B cell (primary cell): Measurements from ENCODE around the gene SEMA6C. TPM values are rescaled to one million over a fixed set of nuclear protein-coding genes. Genes with fewer than 3 reads are reported as not detected.

Experiments
- ATAC-seq: fragments of 200-7000 bp; cut with Tn5 transposase; one replicate; pipeline ENCODE4 v1.10.0; 2021; ENCODE audit warnings: low read depth, mild to moderate bottlenecking, moderate number of reproducible peaks, moderate library complexity
- CTCF ChIA-PET: fragments of 350-600 bp; sonication (Branson Sonifier 250); formaldehyde crosslinking; loops from one replicate; lab custom pipeline; 2021; ENCODE audit warnings: antibody characterized with exemption, inconsistent platforms; lab: Charles Lee
- POLR2A ChIA-PET: fragments of 350-600 bp; sonication (Branson Sonifier 250); formaldehyde crosslinking; loops from one replicate; lab custom pipeline; 2021; ENCODE audit warnings: antibody characterized with exemption; lab: Charles Lee
- DNase-seq: peaks from one replicate; pipeline ENCODE4 v3.0.0; 2013
- H2AFZ ChIP-seq: 2 replicates; pipeline ENCODE4 v1.6.1; 2012; ENCODE audit warnings: mild to moderate bottlenecking, low read depth, low read length; ENCODE audit not compliant: insufficient read depth, poor library complexity, severe bottlenecking
- H3K27ac ChIP-seq, 2 donors: 1 replicate in 1 of 2; 2 replicates in 1 of 2; pipeline ENCODE4 v1.5.1; 2012 to 2013; ENCODE audit warnings: low read length in 2 of 2, mild to moderate bottlenecking in 2 of 2, moderate library complexity in 1 of 2
- H3K27me3 ChIP-seq, 4 experiments: fragments of 200-600 bp in 1 of 4; sonication (generic) in 1 of 4; replicated peaks in 1 of 4; 1 replicate in 2 of 4; 2 replicates in 2 of 4; pipeline versions ENCODE4 v1.6.1 to v1.7.0; 2013 to 2016; ENCODE audit warnings: low read length in 3 of 4, mild to moderate bottlenecking in 2 of 4, mixed read lengths in 1 of 4, moderate library complexity in 1 of 4; ENCODE audit not compliant: insufficient read depth in 4 of 4, control insufficient read depth in 3 of 4; ENCODE audit errors: control extremely low read depth in 1 of 4
- H3K36me3 ChIP-seq, 2 experiments: replicated peaks in 1 of 2; 1 replicate in 1 of 2; 2 replicates in 1 of 2; pipeline versions ENCODE4 v1.6.1 to v1.7.1; 2013; ENCODE audit warnings: low read length in 1 of 2; ENCODE audit not compliant: insufficient read depth in 2 of 2, control insufficient read depth in 1 of 2; ENCODE audit errors: control extremely low read depth in 1 of 2, extremely low read depth in 1 of 2
- H3K4me1 ChIP-seq, 2 donors: fragments of 200-600 bp in 1 of 2; sonication (generic) in 1 of 2; 1 replicate in 1 of 2; 2 replicates in 1 of 2; pipeline versions ENCODE4 v1.5.1 to v1.6.1; 2013 to 2017; ENCODE audit warnings: low read length in 2 of 2; ENCODE audit not compliant: control insufficient read depth in 2 of 2, insufficient read depth in 2 of 2
- H3K4me2 ChIP-seq: replicated peaks from 2 replicates; pipeline ENCODE3; 2012; ENCODE audit warnings: mild to moderate bottlenecking, low read depth, low read length; ENCODE audit not compliant: poor library complexity, severe bottlenecking
- H3K4me3 ChIP-seq, 5 experiments: fragments of 200-600 bp in 1 of 5; sonication (generic) in 1 of 5; 1 replicate in 3 of 5; 2 replicates in 2 of 5; pipeline versions ENCODE4 v1.5.1 to v1.7.0; 2011 to 2016; ENCODE audit warnings: low read length in 4 of 5, mild to moderate bottlenecking in 4 of 5, low read depth in 2 of 5, control low read depth in 1 of 5, moderate library complexity in 1 of 5; ENCODE audit not compliant: insufficient read depth in 1 of 5; ENCODE audit errors: control extremely low read depth in 1 of 5, extremely low read depth in 1 of 5
- H3K79me2 ChIP-seq: fragments of 200-600 bp; sonication (generic); one replicate; pipeline ENCODE4 v1.6.0; 2016; ENCODE audit warnings: low read length; ENCODE audit not compliant: control insufficient read depth, insufficient read depth
- H3K9ac ChIP-seq: fragments of 200-600 bp; sonication (generic); 2 replicates; pipeline ENCODE4 v1.6.1; 2017; ENCODE audit warnings: mild to moderate bottlenecking, low read length, moderate library complexity
- H3K9me3 ChIP-seq, 3 donors: one replicate each; pipeline versions ENCODE4 v1.6.1 to v1.7.1; 2013; ENCODE audit warnings: low read length in 2 of 3; ENCODE audit not compliant: control insufficient read depth in 2 of 3, insufficient read depth in 1 of 3; ENCODE audit errors: control extremely low read depth in 1 of 3
- H4K20me1 ChIP-seq: 2 replicates; pipeline ENCODE4 v1.6.0; 2012; ENCODE audit warnings: mild to moderate bottlenecking, low read length; ENCODE audit not compliant: insufficient read depth, control insufficient read depth, poor library complexity, severe bottlenecking
- H3K27ac Mint-ChIP-seq: one replicate; pipeline ENCODE4 v1.8.0; 2021; ENCODE audit warnings: mixed read lengths
- H3K27me3 Mint-ChIP-seq: one replicate; pipeline ENCODE4 v1.8.0; 2021; ENCODE audit warnings: mixed read lengths
- H3K4me1 Mint-ChIP-seq: one replicate; pipeline ENCODE4 v1.8.0; 2021; ENCODE audit warnings: mixed read lengths
- H3K4me3 Mint-ChIP-seq: one replicate; pipeline ENCODE4 v1.8.0; 2021; ENCODE audit warnings: mixed read lengths
- H3K9me3 Mint-ChIP-seq: one replicate; pipeline ENCODE4 v1.8.0; 2022; ENCODE audit warnings: mixed read lengths; ENCODE audit not compliant: insufficient read depth
- EZH2 ChIP-seq: IDR thresholded peaks from 2 replicates; pipeline ENCODE4 v1.6.1; 2012; ENCODE audit warnings: borderline replicate concordance, low read depth, mild to moderate bottlenecking, moderate library complexity, low read length; ENCODE audit not compliant: insufficient read depth, poor library complexity, severe bottlenecking
- whole genome bisulfite sequencing: methylation state at CpG from one replicate; pipeline ENCODE4 v1.1.5; 2013; ENCODE audit warnings: missing lambda C conversion rate; ENCODE audit not compliant: insufficient coverage; 5-methylcytosine and 5-hydroxymethylcytosine counted together
- intact Hi-C: fragments of 100-400 bp; cut with micrococcal nuclease; formaldehyde crosslinking; loops from one replicate; pipeline ENCODE4 v1.10.0; 2022
- polyA plus RNA-seq: library from polyadenylated mRNA; depleted of rRNA; stranded (reverse); fragments of >200 nt; gene quantifications from 2 replicates; pipeline ENCODE4 v1.2.3, GENCODE V29; 2012
- total RNA-seq, 2 donors: library from RNA; stranded (reverse); fragments of 120-200 nt in 1 of 2; gene quantifications; 1 replicate in 1 of 2; 2 replicates in 1 of 2; pipeline versions ENCODE4 v1.2.3 to v1.2.4, GENCODE V29; 2013 to 2022
- TF ChIP-seq, protein P1 (sequence below): fragments of 200-600 bp; IDR thresholded peaks from one replicate; pipeline ENCODE4 v1.8.0; 2022; ENCODE audit warnings: antibody characterized with exemption, mild to moderate bottlenecking

Gene SEMA6C
- total and polyA plus RNA-seq, 2 donors (not counting 1 experiment from before 2014, with no cell fraction given), result 0.86 to 1.3 TPM

DNA sequence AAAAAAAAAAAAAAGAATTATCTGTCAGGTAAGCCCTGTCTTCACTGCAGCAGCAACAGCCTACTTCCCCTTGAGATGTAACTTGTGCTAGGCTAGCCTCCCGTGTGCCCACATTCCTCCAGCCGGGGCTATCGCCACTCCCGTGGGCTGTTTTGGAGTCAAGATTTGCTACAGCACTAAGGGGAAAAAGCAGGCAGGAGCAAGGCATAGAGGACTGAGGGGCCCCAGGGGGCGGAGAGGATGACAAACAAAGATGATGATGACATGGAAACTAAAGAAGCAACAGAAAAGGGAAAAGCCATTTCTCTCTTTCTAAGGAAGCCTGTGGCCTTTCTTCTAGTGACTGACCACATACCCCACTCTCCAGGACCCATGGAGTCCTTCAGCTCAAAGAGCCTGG, 11.9 kb upstream of the SEMA6C start:
- ChIA-PET POLR2A (interaction anchor here (0.6 kb wide), 1 partner anchor 33 kb away, joined by 4 read pairs; no protein-coding TSS in a partner anchor), CTCF (interaction anchor here (0.7 to 9.6 kb wide), 8 partner anchors 9 to 286 kb away, joined by 3 to 227 read pairs (median 10); partner anchors contain the start of genes GABPB2 and TMOD4)
- Histone ChIP-seq H3K4me2 (peak overlapping the region; percentile 86), H3K79me2 (peaks cover 42% of the 10 kb centered on the region), H3K9me3 (no peaks in the 10 kb centered on the region), H4K20me1 (peaks cover 10% of the 10 kb centered on the region), H3K36me3 (peaks cover 1 to 26% of the 10 kb centered on the region in 2 experiments), H3K4me3 (peak overlapping the region in 4 of 5 experiments; percentile 8 to 98 (median 22)), H3K27me3 (no peaks in the 10 kb centered on the region), H2AFZ (no peak overlapping the region), H3K27ac (peak overlapping the region; percentile 7 to 79), H3K9ac (peak overlapping the region; percentile 11), H3K4me1 (peaks cover 30 to 38% of the 10 kb centered on the region in 2 donors)
- peak overlapping the region; percentile 97 for H3K27ac Mint-ChIP-seq
- DNase-seq (no peak), ATAC-seq (no peak)
- 38% methylated on average over 4 of the region's 5 CpGs for WGBS
- H3K27me3 Mint-ChIP-seq, result no peaks in the 10 kb centered on the region
- H3K4me3 Mint-ChIP-seq, result peak overlapping the region; percentile 99
- TF ChIP-seq EZH2, result no peak
- TF ChIP-seq, protein P1, sequence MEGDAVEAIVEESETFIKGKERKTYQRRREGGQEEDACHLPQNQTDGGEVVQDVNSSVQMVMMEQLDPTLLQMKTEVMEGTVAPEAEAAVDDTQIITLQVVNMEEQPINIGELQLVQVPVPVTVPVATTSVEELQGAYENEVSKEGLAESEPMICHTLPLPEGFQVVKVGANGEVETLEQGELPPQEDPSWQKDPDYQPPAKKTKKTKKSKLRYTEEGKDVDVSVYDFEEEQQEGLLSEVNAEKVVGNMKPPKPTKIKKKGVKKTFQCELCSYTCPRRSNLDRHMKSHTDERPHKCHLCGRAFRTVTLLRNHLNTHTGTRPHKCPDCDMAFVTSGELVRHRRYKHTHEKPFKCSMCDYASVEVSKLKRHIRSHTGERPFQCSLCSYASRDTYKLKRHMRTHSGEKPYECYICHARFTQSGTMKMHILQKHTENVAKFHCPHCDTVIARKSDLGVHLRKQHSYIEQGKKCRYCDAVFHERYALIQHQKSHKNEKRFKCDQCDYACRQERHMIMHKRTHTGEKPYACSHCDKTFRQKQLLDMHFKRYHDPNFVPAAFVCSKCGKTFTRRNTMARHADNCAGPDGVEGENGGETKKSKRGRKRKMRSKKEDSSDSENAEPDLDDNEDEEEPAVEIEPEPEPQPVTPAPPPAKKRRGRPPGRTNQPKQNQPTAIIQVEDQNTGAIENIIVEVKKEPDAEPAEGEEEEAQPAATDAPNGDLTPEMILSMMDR, result no peak
- H3K4me1 Mint-ChIP-seq, result peaks cover 47% of the 10 kb centered on the region
- no peaks in the 10 kb centered on the region for H3K9me3 Mint-ChIP-seq
- intact Hi-C loops, result no loop called here

DNA sequence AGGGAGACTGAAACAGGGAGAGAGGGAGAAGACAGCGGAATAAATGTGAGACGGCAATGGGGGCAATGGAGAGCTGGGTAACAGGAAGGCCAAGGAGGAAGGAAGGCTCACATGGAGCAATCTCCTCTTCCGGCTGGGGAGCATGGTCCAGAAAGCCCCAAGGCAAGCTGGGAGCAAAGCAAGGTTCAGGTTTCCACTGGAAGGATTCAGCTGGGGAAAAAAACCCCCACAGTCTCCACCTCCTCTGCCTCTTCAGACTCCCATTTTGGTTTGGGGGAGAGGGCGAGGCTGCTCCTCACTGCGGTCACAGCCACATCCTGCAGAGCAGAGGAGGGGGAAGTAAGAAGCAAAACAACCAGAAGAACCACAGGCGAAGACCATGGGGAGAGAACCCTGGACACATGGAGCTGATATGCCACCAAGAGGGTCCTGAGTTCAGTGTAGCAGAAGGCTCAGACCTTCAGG, 10.7 kb upstream of the SEMA6C start:
- ATAC-seq, result peak; percentile 13
- Histone ChIP-seq H3K27ac (peak overlapping the region; percentile 29 to 79), H2AFZ (peak overlapping the region; percentile 66), H3K4me2 (peak overlapping the region; percentile 86), H3K9me3 (no peaks in the 10 kb centered on the region), H3K4me3 (peak overlapping the region; percentile 72 to 98 (median 72)), H4K20me1 (peaks cover 10% of the 10 kb centered on the region), H3K9ac (peak overlapping the region; percentile 78), H3K36me3 (peaks cover 1 to 26% of the 10 kb centered on the region in 2 experiments), H3K27me3 (no peaks in the 10 kb centered on the region), H3K4me1 (peaks cover 30 to 38% of the 10 kb centered on the region in 2 donors), H3K79me2 (peaks cover 42% of the 10 kb centered on the region)
- Mint-ChIP-seq H3K27ac (peak overlapping the region; percentile 97), H3K9me3 (no peaks in the 10 kb centered on the region), H3K27me3 (no peaks in the 10 kb centered on the region), H3K4me3 (peak overlapping the region; percentile 99), H3K4me1 (peaks cover 44% of the 10 kb centered on the region)
- intact Hi-C loops, result loop anchor here (2.0 kb wide), 3 partner anchors 26 to 126 kb away; partner anchors contain the start of genes C1orf56 and ZNF687
- ChIA-PET POLR2A (interaction anchor here (0.5 to 1.6 kb wide), 6 partner anchors 9 to 329 kb away, joined by 3 to 7 read pairs (median 4); partner anchors contain the start of genes LYSMD1 and SCNM1), CTCF (interaction anchor here (0.6 to 9.6 kb wide), 26 partner anchors 8 to 247 kb away, joined by 3 to 227 read pairs (median 4); partner anchors contain the start of genes GABPB2, MLLT11, PSMD4 and TMOD4)
- no peak for TF ChIP-seq EZH2
- TF ChIP-seq, protein P1, result no peak
- peak; percentile 59 for DNase-seq
- 0% methylated on average over 3 of the region's 6 CpGs for WGBS
